Erythroblast (primary cell): ENCODE measurements around the gene HAUS1.

Source experiments
- GATA1 ChIP-seq: IDR thresholded peaks from 2 replicates; pipeline ENCODE4 v1.6.1; 2011; ENCODE audit warnings: low read depth, mild to moderate bottlenecking, control low read depth, low read length, moderate library complexity
- POLR2A ChIP-seq: IDR thresholded peaks from 2 replicates; pipeline ENCODE4 v1.6.1; 2011; ENCODE audit warnings: mild to moderate bottlenecking, low read length

DNA sequence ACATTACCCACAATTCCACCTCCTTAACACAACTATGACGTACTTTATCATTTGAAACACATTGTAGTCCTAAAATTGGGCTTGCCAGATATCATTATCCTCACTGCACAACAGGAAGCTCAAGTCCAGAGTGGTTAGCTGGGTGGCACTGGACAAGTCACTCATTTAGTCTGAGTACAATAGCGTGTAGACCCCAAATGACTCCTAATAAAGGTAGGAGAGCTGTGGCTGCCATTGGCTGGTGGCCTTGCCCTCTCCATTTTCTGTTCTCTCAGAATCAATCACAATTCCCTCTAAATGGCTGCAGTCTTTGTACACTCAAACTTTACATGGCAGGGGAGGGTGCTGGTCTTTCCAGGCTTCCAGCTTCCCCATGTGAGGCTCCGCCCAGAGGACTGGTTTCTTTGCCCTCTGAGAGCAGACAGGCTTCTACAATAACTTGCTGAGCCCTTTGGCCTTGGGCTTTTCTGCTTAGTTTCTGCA is 43.8 kb upstream of the HAUS1 start:
- TF ChIP-seq POLR2A (peak; percentile 62), GATA1 (no peak)
